Activated B cell treated with CpG ODN at 0.5 μM for 24 hours (primary cell): ENCODE measurements around the gene GPD2. TPM values are rescaled to one million over a fixed set of nuclear protein-coding genes. Genes with fewer than 3 reads are reported as not detected.

Experiments
- ATAC-seq: fragments of 200-7000 bp; cut with Tn5 transposase; one replicate; pipeline ENCODE4 v1.10.0; 2021; ENCODE audit warnings: low read depth, mild to moderate bottlenecking, moderate library complexity
- CTCF ChIA-PET: fragments of 350-600 bp; sonication (Branson Sonifier 250); formaldehyde crosslinking; loops from one replicate; lab custom pipeline; 2021; ENCODE audit warnings: antibody characterized with exemption; lab: Charles Lee
- POLR2A ChIA-PET: fragments of 350-600 bp; sonication (Branson Sonifier 250); formaldehyde crosslinking; loops from one replicate; lab custom pipeline; 2021; ENCODE audit warnings: antibody characterized with exemption; lab: Charles Lee
- DNase-seq: peaks from one replicate; pipeline ENCODE4 v3.0.0; 2022
- H3K27ac Mint-ChIP-seq: one replicate; pipeline ENCODE4 v1.8.0; 2020; ENCODE audit warnings: mixed read lengths
- H3K27me3 Mint-ChIP-seq: one replicate; pipeline ENCODE4 v1.8.0; 2021; ENCODE audit warnings: mixed read lengths
- H3K36me3 Mint-ChIP-seq: one replicate; pipeline ENCODE4 v1.8.0; 2021; ENCODE audit warnings: low read depth, mixed read lengths
- H3K4me1 Mint-ChIP-seq: one replicate; pipeline ENCODE4 v1.8.0; 2021; ENCODE audit warnings: mixed read lengths
- H3K4me3 Mint-ChIP-seq: one replicate; pipeline ENCODE4 v1.8.0; 2020; ENCODE audit warnings: mild to moderate bottlenecking, mixed read lengths
- H3K9me3 Mint-ChIP-seq: one replicate; pipeline ENCODE4 v1.8.0; 2020; ENCODE audit warnings: mixed read lengths
- CTCF ChIP-seq: fragments of 200-600 bp; IDR thresholded peaks from one replicate; pipeline ENCODE4 v1.8.0; 2022; ENCODE audit warnings: antibody characterized with exemption, mild to moderate bottlenecking
- intact Hi-C: fragments of 100-400 bp; cut with micrococcal nuclease; formaldehyde crosslinking; loops from one replicate; pipeline ENCODE4 v1.15.1; 2024
- total RNA-seq: library from RNA; stranded (reverse); gene quantifications from 2 replicates; pipeline ENCODE4 v1.2.3, GENCODE V29; 2022

Gene GPD2
- total RNA-seq, 1 donor from 2014 or later: 17.8 TPM

- intact Hi-C loops: loop anchor here (2.0 kb wide), 4 partner anchors 15 to 71 kb away; partner anchors contain the start of gene GPD2
- Mint-ChIP-seq H3K27ac (no peak overlapping the region), H3K4me1 (peaks cover 50% of the 10 kb centered on the region), H3K9me3 (no peaks in the 10 kb centered on the region), H3K27me3 (no peaks in the 10 kb centered on the region), H3K4me3 (no peak overlapping the region), H3K36me3 (peaks cover 13% of the 10 kb centered on the region)
- ATAC-seq (no peak), DNase-seq (no peak)
- TF ChIP-seq CTCF: no peak
- ChIA-PET CTCF (no interaction called here), POLR2A (interaction anchor here (1.0 to 1.9 kb wide), 3 partner anchors 35 to 137 kb away, joined by 3 to 7 read pairs (median 4); partner anchors contain the start of gene GPD2)
These were observed 35.6 kb downstream of the GPD2 start for GRCh38 chr2:156471762-156472161.

- Mint-ChIP-seq H3K4me3 (no peak overlapping the region), H3K4me1 (peaks cover 45% of the 10 kb centered on the region), H3K9me3 (no peaks in the 10 kb centered on the region), H3K27ac (no peak overlapping the region), H3K27me3 (no peaks in the 10 kb centered on the region), H3K36me3 (peaks cover 18% of the 10 kb centered on the region)
- DNase-seq: no peak
- POLR2A ChIA-PET: interaction anchor here (0.8 to 1.9 kb wide), 3 partner anchors 38 to 138 kb away, joined by 3 to 7 read pairs (median 6); no protein-coding TSS in a partner anchor
- no peak for TF ChIP-seq CTCF
- intact Hi-C loops: loop anchor here (2.0 kb wide), 1 partner anchor 14 kb away; no protein-coding TSS in a partner anchor
- ATAC-seq: peak; percentile 76
- CTCF ChIA-PET: no interaction called here
These were observed 36.5 kb downstream of the GPD2 start for GRCh38 chr2:156472686-156473085.

- intact Hi-C loops: loop anchor here (2.0 kb wide), 1 partner anchor 13 kb away; no protein-coding TSS in a partner anchor
- H3K4me1 Mint-ChIP-seq: peaks cover 39% of the 10 kb centered on the region
- no peak for ATAC-seq
These were observed 37.3 kb downstream of the GPD2 start for GRCh38 chr2:156473445-156473844.

GRCh38 chr2:156474401-156474800 lies 38.2 kb downstream of the GPD2 start:
- H3K4me3 Mint-ChIP-seq: no peak overlapping the region
- ATAC-seq (no peak), DNase-seq (no peak)
- no peak for TF ChIP-seq CTCF
- ChIA-PET CTCF (no interaction called here), POLR2A (no interaction called here)
- no peaks in the 10 kb centered on the region for H3K27me3 Mint-ChIP-seq
- intact Hi-C loops: no loop called here
- H3K9me3 Mint-ChIP-seq: no peaks in the 10 kb centered on the region
- peaks cover 34% of the 10 kb centered on the region for H3K4me1 Mint-ChIP-seq
- peaks cover 22% of the 10 kb centered on the region for H3K36me3 Mint-ChIP-seq
- H3K27ac Mint-ChIP-seq: no peak overlapping the region

More at GRCh38 chr2:156473445-156473844, 37.3 kb downstream of the GPD2 start:
- H3K4me3 Mint-ChIP-seq: no peak overlapping the region
- H3K9me3 Mint-ChIP-seq: no peaks in the 10 kb centered on the region
- no peak for DNase-seq
- H3K36me3 Mint-ChIP-seq: peaks cover 19% of the 10 kb centered on the region
- CTCF ChIA-PET: no interaction called here
- H3K27ac Mint-ChIP-seq: no peak overlapping the region
- POLR2A ChIA-PET: no interaction called here
- TF ChIP-seq CTCF: no peak
- no peaks in the 10 kb centered on the region for H3K27me3 Mint-ChIP-seq

GRCh38 chr2:156476021-156476849 lies 40.1 kb downstream of the GPD2 start:
- ATAC-seq (no peak), DNase-seq (no peak)
- H3K27me3 Mint-ChIP-seq: no peaks in the 10 kb centered on the region
- peaks cover 26% of the 10 kb centered on the region for H3K36me3 Mint-ChIP-seq
- H3K9me3 Mint-ChIP-seq: no peaks in the 10 kb centered on the region
- ChIA-PET CTCF (interaction anchor here (0.7 kb wide), 1 partner anchor 140 kb away, joined by 3 read pairs; no protein-coding TSS in a partner anchor), POLR2A (interaction anchor here (0.7 kb wide), 1 partner anchor 16 kb away, joined by 3 read pairs; no protein-coding TSS in a partner anchor)
- intact Hi-C loops: no loop called here
- H3K4me1 Mint-ChIP-seq: peaks cover 16% of the 10 kb centered on the region
- no peak overlapping the region for H3K4me3 Mint-ChIP-seq
- TF ChIP-seq CTCF: no peak
- H3K27ac Mint-ChIP-seq: no peak overlapping the region
